ENCODE results near the gene CTSC.
"Not testable (repeated sequence)": the region's sequence is repeated elsewhere in the genome, so short reads cannot be mapped to it uniquely, and the experiment has no call there.

Gene CTSC

DNA sequence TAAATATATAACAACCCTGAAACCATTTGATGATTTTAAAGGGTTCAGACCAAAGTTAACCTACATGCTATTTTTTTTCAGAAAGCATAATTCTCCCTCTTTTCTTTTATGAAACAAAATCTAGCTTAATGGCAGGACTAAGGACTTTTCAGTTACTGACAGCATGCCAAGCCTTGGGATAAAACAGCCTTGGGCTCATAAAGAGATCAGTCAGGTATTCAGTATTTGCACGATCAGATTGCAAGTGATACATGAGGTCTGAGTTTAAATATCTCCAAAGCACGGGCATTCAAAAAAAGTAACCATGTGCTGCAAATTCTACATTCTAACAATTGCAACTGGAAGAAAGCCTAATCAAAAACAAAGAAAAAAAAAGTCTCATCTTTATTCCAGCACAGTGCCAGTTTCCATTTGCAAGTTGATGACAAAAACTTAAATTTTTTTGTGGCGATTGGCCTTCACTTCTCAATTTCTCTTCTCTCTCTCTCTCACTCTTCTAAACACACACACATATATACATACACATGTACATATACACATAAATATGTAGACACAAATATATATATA, 60.1 kb downstream of the CTSC start:
- no peak for DNase-seq

DNA sequence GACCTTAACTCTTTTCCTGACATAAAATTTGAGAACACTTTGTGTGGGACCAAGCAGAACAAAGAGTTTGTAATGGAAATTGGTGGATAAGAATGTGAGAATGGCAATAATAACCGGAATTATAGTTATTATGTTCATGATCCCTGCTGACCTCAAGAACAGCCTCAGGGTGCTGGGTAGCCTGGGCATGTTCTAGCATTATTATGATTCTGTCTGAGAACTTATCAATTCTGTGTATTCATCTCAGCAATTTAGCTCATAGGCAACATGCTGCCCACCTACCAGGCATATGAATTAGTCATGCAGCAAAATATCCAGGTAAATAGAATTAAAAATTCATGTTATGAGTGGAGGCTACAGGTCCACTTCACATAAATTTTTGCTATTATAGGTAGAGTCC, 61.9 kb downstream of the CTSC start:
- peak; percentile 24 for DNase-seq

DNA sequence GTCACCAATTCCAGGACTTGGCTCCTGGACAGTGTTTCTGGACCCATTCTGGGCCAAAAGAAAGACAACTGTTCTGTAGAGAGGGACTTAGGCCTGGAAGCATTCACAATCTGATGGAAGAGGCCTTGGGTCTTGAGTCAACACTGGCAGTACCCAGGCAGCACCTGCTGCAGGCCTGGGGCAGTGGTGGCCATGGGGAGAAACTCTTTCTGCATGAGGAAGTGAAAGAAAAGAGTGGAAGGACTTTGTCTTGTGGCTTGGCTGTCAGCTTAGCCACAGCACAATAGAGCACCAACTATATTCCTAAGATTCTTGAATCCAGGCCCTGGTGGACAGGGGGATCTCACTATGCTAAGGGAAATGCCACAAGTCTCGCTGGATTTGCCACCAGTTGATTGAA, 70.6 kb downstream of the CTSC start:
- no peak for DNase-seq

DNA sequence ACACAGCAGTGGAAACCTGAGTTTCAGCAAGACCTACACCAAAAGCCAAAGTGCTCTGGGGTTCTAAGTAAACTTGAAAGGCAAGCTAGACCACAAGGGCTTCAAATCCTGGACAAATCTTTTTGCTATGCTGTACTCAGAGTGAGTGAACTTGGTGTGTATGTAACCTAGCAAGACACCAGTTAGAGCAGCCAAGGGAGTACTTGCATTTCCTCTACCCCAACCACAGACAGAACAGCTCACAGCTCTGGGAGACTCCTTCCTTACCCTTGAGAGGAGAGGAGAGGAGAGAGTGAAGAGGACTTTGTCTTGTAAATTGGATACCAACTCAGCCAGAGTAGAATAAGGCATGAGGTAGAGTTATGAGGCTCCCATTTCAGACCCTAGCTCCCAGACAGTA, 71.4 kb downstream of the CTSC start:
- no peak for DNase-seq

DNA sequence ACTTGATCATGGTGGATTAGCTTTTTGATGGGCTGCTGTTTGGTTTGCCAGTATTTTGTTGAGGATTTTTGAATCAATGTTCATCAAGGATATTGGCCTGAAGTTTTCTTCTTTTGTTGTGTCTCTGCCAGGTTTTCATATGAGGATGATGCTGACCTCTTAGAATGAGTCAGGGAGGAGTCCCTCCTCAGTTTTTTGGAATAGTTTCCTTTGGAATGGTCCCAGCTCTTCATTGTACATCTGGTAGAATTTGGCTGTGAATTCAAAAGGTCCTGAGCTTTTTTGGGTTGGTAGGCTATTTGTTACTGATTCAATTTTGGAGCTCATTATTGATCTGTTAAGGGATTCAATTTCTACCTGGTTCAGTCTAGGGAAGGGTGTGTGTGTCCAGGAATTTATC, 78.1 kb downstream of the CTSC start:
- no peak for DNase-seq

DNA sequence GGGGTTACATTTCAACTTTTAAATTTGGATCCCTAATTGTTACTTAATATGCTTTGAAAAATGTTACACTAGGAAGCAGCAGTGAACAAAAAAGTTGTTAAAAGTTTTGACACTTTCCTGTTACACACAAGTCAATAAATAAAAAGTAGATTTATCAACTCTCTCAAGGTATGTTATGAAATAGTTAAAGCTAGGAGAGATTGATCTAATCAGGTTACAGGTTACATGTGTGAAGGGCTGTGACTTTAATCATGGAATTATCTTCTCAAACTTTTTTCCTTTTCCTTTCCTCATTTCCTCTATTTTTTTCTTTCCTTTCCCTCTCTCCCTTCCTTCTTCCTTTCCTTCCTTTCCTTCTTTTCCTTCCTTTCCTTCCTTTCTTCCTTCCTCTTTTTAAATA, 85.3 kb downstream of the CTSC start:
- DNase-seq, result no peak

DNA sequence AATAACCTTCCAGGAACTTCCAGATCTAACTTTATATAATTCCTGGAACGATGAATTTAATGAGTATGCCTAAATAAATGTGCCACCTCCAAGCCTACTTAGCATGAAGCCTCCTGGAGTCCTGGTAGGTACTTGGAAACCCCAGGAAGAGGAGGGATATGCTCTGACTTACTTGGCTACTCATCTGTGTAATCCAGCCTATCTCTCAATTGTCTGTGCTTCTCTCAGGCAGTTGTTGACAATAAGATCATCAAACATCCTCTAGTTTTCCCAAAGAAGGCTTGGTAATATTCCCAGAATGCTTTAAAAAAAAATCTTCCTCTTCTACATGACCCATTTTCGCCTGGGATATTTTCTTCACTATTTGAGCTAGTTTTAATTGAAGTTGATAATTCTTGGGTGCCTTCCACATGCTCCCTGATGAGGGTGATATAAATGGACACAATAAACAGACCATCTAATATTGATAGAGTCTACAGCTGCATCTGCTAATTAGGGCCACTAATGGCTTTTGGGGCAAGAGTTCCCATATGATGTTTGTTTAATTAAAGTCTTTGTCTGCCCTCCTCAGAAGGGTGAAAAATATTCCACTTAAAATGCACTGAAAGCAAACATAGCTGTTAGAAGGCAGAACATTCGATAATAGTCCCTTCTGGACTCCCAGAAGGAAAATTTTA, 86.8 kb downstream of the CTSC start:
- peak; percentile 70 for DNase-seq

DNA sequence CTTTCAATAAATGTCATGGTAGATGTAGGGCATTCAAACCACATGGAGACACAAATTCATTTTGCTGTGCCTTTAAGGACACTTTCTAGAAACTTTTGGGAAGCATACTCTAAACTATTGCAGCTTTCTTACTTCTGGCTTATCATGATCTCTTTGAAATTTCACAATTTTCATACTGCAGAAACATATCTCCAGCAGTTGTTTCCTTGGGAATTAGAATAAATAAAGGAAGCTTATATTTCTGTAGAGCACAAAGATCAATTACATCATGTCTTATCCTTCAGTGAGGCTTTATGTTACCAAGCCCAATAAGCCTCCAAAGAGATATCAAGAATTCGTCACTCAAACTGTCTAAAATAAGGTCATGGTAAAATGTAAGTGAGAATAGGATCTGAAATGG, 87.8 kb downstream of the CTSC start:
- no peak for DNase-seq

DNA sequence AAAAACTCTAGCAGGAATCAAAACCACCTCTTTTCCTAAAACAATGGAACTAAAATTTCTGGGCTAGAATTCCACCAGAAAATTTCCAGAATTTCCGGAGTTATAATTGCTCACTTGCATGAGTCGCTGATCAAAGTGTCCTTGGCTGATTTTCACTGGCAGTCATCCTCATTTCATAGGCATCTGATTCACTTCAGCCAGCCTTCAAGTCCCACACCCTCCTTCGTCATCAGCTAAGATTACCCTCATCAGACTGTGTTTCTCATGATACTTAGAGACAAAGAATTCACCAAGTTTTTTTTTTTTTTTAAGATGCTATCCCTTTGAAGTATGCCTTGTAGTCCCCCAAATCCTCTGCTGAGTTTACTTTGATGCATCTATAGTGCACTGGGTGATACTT, 90.8 kb downstream of the CTSC start:
- DNase-seq, result no peak

DNA sequence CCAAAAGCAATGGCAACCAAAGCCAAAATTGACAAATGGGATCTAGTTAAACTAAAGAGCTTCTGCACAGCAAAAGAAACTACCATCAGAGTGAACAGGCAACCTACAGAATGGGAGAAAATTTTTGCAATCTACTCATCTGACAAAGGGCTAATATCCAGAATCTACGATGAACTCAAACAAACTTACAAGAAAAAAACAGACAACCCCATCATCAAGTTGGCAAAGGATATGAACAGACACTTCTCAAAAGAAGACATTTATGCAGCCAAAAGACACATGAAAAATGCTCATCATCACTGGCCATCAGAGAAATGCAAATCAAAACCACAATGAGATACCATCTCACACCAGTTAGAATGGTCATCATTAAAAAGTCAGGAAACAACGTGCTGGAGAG, 92.0 kb downstream of the CTSC start:
- DNase-seq, result not testable (repeated sequence)
